HG02938 (cell line): ENCODE data around the gene ATG7.

Source experiments
- ATAC-seq: cut with Tn5 transposase; IDR thresholded peaks from one replicate; pipeline ENCODE4 v1.9.1; 2021; ENCODE audit warnings: mild to moderate bottlenecking, moderate library complexity; ENCODE audit not compliant: unreplicated experiment

Gene ATG7

GRCh38 chr3:11548721-11549131, 276.5 kb downstream of the ATG7 start:
- no peak for ATAC-seq

- ATAC-seq, result no peak
Measured at GRCh38 chr3:11549580-11550140, 277.5 kb downstream of the ATG7 start.

- no peak for ATAC-seq
Measured at GRCh38 chr3:11551036-11551435, 278.8 kb downstream of the ATG7 start.

GRCh38 chr3:11552289-11553264, 280.4 kb downstream of the ATG7 start:
- no peak for ATAC-seq

- ATAC-seq, result no peak
Measured at GRCh38 chr3:11553436-11554235, 281.4 kb downstream of the ATG7 start.

GRCh38 chr3:11554236-11554610, 282.0 kb downstream of the ATG7 start:
- ATAC-seq, result no peak

- ATAC-seq, result no peak
Measured at GRCh38 chr3:11554666-11555065, 282.5 kb downstream of the ATG7 start.

- ATAC-seq, result no peak
Measured at GRCh38 chr3:11555211-11555782, 283.1 kb downstream of the ATG7 start.

GRCh38 chr3:11555881-11556633, 283.9 kb downstream of the ATG7 start:
- ATAC-seq, result no peak

- no peak for ATAC-seq
Measured at GRCh38 chr3:11556851-11557644, 284.9 kb downstream of the ATG7 start.

- no peak for ATAC-seq
Measured at GRCh38 chr3:11558002-11558401, 285.8 kb downstream of the ATG7 start.

GRCh38 chr3:11558411-11558903, 286.3 kb downstream of the ATG7 start:
- ATAC-seq, result no peak

- ATAC-seq, result no peak
Measured at GRCh38 chr3:11558918-11559815, 287.0 kb downstream of the ATG7 start.

- no peak for ATAC-seq
Measured at GRCh38 chr3:11559816-11560633, 287.8 kb downstream of the ATG7 start.

GRCh38 chr3:11560746-11561145, 288.5 kb downstream of the ATG7 start:
- no peak for ATAC-seq

GRCh38 chr3:11562277-11562881, 290.2 kb downstream of the ATG7 start:
- ATAC-seq, result no peak
